Esophagus (tissue), 2 donors: ENCODE measurements around the gene IREB2. TPM values are rescaled to one million over a fixed set of nuclear protein-coding genes. Genes with fewer than 3 reads are reported as not detected.
"Not testable (repeated sequence)": the region's sequence is repeated elsewhere in the genome, so short reads cannot be mapped to it uniquely, and the experiment has no call there.

Source experiments
- H3K27ac ChIP-seq, 2 donors: one replicate each; pipeline ENCODE4 v1.5.1; 2013; ENCODE audit warnings: low read depth in 2 of 2, mild to moderate bottlenecking in 2 of 2, inconsistent platforms in 1 of 2, low read length in 1 of 2, moderate library complexity in 1 of 2
- H3K27me3 ChIP-seq, 2 donors: one replicate each; pipeline ENCODE4 v1.6.1; 2013; ENCODE audit warnings: low read length in 2 of 2, control low read depth in 1 of 2, mild to moderate bottlenecking in 1 of 2; ENCODE audit not compliant: insufficient read depth in 2 of 2, control insufficient read depth in 1 of 2
- H3K36me3 ChIP-seq, 2 donors: one replicate each; pipeline ENCODE4 v1.6.1; 2013; ENCODE audit warnings: low read length in 1 of 2; ENCODE audit not compliant: control insufficient read depth in 2 of 2, insufficient read depth in 2 of 2
- H3K4me1 ChIP-seq, 2 donors: one replicate each; pipeline ENCODE4 v1.6.1; 2013; ENCODE audit warnings: low read length in 1 of 2; ENCODE audit not compliant: control insufficient read depth in 2 of 2, insufficient read depth in 2 of 2
- H3K4me3 ChIP-seq, 2 donors: one replicate each; pipeline ENCODE4 v1.5.1; 2013; ENCODE audit warnings: low read length in 2 of 2, mild to moderate bottlenecking in 2 of 2, low read depth in 1 of 2, moderate library complexity in 1 of 2
- H3K9me3 ChIP-seq, 2 donors: one replicate each; pipeline ENCODE4 v1.6.1; 2013; ENCODE audit warnings: mild to moderate bottlenecking in 2 of 2, low read depth in 1 of 2, low read length in 1 of 2, moderate library complexity in 1 of 2; ENCODE audit not compliant: control insufficient read depth in 2 of 2, insufficient read depth in 1 of 2
- WGBS, 2 donors: extraction: QIAGEN DNeasy Blood & Tissue Kit; methylation state at CpG; one replicate each; pipeline ENCODE4 v1.1.7; 2013; 5-methylcytosine and 5-hydroxymethylcytosine counted together
- polyA plus RNA-seq, 2 donors: library from polyadenylated mRNA; stranded (reverse); fragments of 200-250 nt; gene quantifications; one replicate each; pipeline ENCODE4 v1.2.3, GENCODE V29; 2013
- donor health status: healthy with polysubstance abuse.
- donor health status: Bipolar disorder and iron deficiency.

Gene IREB2
- polyA plus RNA-seq, 2 donors: 9.0 to 9.2 TPM

DNA sequence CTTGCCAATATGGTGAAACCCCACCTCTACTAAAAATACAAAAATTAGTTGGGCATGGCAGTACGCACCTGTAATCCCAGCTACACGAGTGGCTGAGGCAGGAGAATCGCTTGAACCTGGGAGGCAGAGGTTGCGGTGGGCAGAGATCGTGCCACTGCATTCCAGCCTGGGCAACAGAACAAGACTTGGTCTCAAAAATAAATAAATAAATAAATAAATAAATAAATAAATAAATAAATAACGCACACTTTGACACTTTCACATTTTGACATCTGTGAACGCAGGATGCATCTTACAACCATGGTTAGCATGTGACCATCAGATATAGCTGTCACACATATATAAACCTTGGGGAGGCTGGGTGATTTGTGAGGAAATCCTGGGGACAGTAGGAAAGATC is 33.2 kb upstream of the IREB2 start:
- H3K4me1 ChIP-seq, H3K27ac ChIP-seq, H3K4me3 ChIP-seq, H3K36me3 ChIP-seq, H3K9me3 ChIP-seq, H3K27me3 ChIP-seq: not testable (repeated sequence)
- 91 to 92% methylated on average over 7 of the region's 7 CpGs for WGBS, 2 donors

DNA sequence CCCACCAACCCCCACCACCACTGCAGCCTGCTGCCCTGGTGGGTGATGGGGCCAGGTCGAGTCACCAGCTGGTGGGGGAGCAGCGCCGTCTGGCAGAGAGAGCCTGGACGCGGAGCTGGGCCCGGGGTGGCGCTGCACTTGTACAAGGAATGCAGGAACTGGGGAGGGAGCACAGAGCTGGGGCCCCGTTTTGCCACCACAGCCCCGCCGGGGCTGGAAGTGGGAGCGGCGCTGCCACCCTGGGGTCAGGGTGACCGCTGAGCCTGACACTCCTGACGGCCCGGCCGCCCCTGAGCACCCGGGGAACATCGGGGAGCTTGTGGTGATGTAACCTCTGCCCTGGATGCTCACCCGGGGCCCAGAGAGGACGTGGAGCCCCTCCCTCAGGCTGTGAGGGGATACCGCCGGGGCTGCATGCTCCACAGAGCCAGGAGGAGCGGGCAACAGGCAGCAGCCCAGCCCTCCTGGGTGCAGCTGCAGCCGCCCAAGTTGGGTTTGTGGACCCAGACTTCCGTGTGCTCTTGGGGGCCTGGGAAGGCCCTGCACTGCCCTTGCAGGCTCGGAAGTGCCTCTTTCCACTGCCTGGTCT is 32.6 kb upstream of the IREB2 start:
- WGBS, 2 donors: 35 to 41% methylated on average over 24 to 26 of the region's 26 CpGs
- Histone ChIP-seq H3K27ac (no peak overlapping the region), H3K36me3 (no peaks in the 10 kb centered on the region), H3K9me3 (no peaks in the 10 kb centered on the region), H3K4me3 (no peak overlapping the region), H3K27me3 (no peaks in the 10 kb centered on the region), H3K4me1 (no peaks in the 10 kb centered on the region)

DNA sequence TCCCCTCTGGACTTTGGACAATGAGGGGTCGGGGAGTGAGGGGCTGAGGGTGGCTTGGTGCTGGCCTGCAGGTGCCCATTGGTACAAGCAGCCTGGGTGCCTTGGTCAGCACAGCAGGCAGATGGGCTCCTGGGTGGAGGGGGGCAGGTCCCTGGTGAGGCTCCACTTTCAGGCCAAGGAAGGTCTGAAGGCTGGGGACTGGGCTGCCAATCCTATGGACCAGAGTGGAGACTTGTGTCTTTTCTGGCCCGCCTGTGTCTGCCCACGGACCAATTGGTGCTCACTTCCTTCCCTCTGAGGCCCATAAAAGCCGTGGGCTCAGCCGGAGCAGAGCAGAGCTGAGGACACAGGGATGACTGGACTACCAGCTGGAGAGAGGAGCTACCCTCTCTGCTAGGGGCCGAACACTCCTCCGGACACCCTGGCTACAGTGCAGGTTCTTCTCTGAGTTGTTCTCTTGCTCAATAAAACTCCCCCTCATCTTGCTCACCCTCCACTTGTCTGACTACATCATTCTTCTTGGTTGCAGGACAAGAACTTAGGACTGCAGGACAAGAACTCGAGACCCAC is 31.9 kb upstream of the IREB2 start:
- no peaks in the 10 kb centered on the region for H3K9me3 ChIP-seq
- H3K4me1 ChIP-seq: no peaks in the 10 kb centered on the region
- no peak overlapping the region for H3K27ac ChIP-seq
- no peak overlapping the region for H3K4me3 ChIP-seq
- H3K36me3 ChIP-seq: no peaks in the 10 kb centered on the region
- H3K27me3 ChIP-seq: no peaks in the 10 kb centered on the region
- WGBS, 2 donors: 76 to 89% methylated on average over 8 of the region's 8 CpGs

DNA sequence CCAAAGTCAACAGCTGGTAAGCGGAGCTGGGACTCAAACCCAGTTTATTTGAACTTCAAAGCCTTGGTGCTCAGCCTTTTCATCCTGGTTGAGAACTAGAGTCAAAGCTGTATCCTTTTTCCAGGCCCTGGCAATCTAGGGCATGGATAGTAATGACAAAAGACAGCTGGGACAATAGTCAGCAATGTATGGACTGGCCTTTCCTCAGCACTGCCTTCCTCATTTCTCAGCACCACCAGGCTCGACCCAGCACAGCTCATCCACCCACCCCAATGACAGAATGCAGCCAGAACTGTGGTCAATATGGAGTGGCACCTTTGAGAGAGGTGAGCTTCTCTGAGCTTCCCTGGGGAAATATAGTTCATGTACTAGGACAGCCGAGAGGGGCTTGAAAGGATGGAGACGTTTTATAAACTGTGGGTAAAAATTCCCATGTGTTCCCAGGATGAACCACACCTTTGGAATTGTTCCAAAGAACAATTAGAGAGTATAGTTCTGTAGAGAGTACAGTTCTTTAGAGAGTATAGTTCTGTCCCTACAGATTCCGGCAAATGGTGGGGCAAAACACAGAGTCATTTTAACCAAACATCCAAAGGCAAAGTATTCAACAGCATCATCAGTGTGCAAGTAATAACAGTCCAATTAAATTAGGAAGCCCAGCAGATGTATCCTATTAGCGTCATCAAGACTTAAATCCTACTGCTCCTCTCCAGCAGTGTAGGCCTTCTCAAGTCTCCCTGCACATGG is 30.2 kb upstream of the IREB2 start:
- 57 to 59% methylated on average over 6 of the region's 6 CpGs for whole genome bisulfite sequencing, 2 donors
- no peak overlapping the region for H3K4me3 ChIP-seq

DNA sequence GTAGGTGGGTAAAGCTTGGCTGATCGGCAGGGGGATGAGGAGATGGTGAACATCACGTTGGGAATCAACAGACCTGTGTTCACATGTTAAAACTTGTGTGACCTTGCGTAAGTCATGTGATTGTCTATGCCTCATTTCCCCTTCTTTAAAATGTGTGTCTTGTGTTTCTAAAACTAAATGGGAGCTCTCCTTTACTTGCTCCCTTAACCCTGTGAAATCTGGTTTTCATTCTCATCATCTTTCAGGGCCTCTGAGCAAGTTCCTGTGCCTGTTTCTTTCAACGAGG is 29.7 kb upstream of the IREB2 start:
- 47 to 62% methylated on average over 4 of the region's 4 CpGs for WGBS, 2 donors
- H3K27me3 ChIP-seq: no peaks in the 10 kb centered on the region
- H3K36me3 ChIP-seq: no peaks in the 10 kb centered on the region
- no peak overlapping the region for H3K4me3 ChIP-seq
- no peak overlapping the region for H3K27ac ChIP-seq
- H3K4me1 ChIP-seq: no peaks in the 10 kb centered on the region
- no peaks in the 10 kb centered on the region for H3K9me3 ChIP-seq

More for the DNA sequence above, 30.2 kb upstream of the IREB2 start:
- Histone ChIP-seq H3K36me3 (no peaks in the 10 kb centered on the region), H3K4me1 (no peaks in the 10 kb centered on the region), H3K27ac (no peak overlapping the region), H3K9me3 (no peaks in the 10 kb centered on the region), H3K27me3 (no peaks in the 10 kb centered on the region)

DNA sequence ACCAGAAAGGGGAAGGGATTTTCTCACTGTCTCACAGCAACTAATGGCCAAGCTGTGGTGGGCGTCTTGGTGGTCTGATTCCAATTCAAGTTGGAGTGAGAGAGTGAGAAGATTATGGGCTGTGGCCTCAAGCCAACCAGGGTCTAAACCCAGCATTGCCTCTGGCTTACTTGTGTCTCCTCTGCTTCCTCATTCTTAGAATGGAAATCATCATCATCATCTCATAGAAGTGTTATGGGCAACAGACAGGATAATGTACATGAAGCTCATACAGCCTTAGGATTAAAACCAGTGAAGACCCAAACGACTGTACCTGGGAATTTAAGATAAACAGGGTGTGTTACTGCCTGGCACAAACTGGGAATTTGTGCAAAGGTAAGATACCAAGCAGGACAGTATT is 29.1 kb upstream of the IREB2 start:
- WGBS, 2 donors: 45 to 49% methylated on average over 2 of the region's 2 CpGs
- no peak overlapping the region for H3K27ac ChIP-seq
- H3K9me3 ChIP-seq: no peaks in the 10 kb centered on the region
- no peaks in the 10 kb centered on the region for H3K36me3 ChIP-seq
- no peak overlapping the region for H3K4me3 ChIP-seq
- no peaks in the 10 kb centered on the region for H3K27me3 ChIP-seq
- no peaks in the 10 kb centered on the region for H3K4me1 ChIP-seq

DNA sequence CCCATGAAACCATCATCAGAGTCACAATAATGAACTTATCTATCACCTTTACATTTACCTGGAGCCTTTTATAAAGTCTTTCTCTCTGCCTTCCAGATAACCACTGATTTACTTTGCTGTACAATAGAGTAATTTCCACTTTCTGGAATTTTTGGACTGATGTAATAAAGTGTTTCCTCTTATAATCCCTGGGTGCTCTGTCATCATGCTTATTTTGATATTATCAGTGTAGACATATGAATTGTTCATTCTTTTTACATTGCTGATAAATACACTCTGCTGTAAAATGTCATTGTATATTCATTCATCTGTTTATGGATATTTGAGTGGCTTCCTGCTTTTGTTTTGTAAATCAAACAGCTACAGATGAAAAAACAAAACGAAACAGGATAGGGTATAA is 27.0 kb upstream of the IREB2 start:
- Histone ChIP-seq H3K36me3 (no peaks in the 10 kb centered on the region), H3K9me3 (no peaks in the 10 kb centered on the region), H3K4me1 (no peaks in the 10 kb centered on the region), H3K27me3 (no peaks in the 10 kb centered on the region), H3K27ac (no peak overlapping the region), H3K4me3 (no peak overlapping the region)
- WGBS, 2 donors: 24 to 27% methylated on average over 1 of the region's 1 CpG

DNA sequence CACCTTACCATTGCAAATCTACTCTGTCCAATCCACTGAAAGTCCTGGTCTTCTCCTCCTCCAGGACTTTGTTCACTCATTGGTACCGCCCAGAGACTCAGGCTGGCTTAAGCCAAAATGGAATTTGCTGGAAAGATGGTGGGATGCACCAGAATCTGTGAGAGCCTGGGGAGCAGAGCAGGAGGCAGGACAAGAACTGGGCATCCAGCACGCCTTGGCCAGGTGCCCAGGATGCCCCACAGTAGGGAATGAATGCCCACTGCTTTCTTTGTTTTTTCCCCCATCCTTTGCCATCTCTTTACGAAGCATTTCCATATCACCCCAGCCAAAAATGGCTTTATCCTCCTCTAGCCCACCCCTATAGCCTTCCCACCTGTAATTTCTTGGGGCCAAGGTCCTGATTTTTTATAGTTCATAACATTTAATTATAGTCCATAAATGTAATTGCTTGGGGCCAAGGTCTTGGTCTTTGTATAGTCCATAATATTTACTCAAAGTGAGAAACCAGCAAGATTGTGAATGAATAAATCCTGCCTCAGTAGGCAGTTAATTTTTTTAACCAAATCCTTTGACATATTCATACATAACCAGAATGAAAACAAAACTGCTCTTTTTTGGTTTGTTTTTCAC is 23.3 kb upstream of the IREB2 start:
- Histone ChIP-seq H3K27ac (no peak overlapping the region), H3K27me3 (no peaks in the 10 kb centered on the region), H3K36me3 (no peaks in the 10 kb centered on the region), H3K4me3 (no peak overlapping the region), H3K9me3 (no peaks in the 10 kb centered on the region), H3K4me1 (no peaks in the 10 kb centered on the region)
- 77 to 81% methylated on average over 3 of the region's 3 CpGs for WGBS, 2 donors

DNA sequence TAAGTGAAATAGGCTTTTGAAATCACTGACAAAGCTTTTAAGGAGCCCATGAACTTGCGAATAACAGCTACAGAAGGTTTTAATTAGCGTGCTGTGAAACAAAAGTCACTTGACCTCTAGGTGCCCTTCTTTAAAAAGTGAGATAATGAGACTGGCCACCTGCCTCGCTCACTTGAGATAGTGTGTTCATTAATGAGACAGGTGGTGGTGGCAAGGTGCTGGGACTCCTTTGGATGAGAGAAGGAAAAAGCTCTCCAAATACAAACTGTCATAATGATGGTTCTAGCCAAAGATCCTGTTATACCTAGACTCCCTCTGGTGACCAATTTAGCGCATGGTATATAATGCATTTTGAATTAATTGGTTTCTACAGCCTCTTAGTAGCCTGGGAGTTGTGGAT is 22.7 kb upstream of the IREB2 start:
- 60 to 69% methylated on average over 4 of the region's 4 CpGs for WGBS, 2 donors
- Histone ChIP-seq H3K4me3 (no peak overlapping the region), H3K27ac (no peak overlapping the region), H3K36me3 (no peaks in the 10 kb centered on the region), H3K9me3 (no peaks in the 10 kb centered on the region), H3K27me3 (no peaks in the 10 kb centered on the region), H3K4me1 (no peaks in the 10 kb centered on the region)
